Caco-2 (cell line): ENCODE measurements around the gene NBPF20. TPM values are rescaled to one million over a fixed set of nuclear protein-coding genes. Genes with fewer than 3 reads are reported as not detected.
"Not testable (repeated sequence)": the region's sequence is repeated elsewhere in the genome, so short reads cannot be mapped to it uniquely, and the experiment has no call there.

Source experiments
- Bru-seq: library from RNA; stranded (reverse); fragments of 400-500 nt; gene quantifications from one replicate; lab custom pipeline; 2021; lab: Mats Ljungman, UMichigan
- BruChase-seq, 2 experiments: library from RNA; stranded (reverse); fragments of 400-500 nt; gene quantifications; one replicate each; lab custom pipeline; 2021; lab: Mats Ljungman, UMichigan
- BruUV-seq: library from RNA; stranded (reverse); fragments of 400-500 nt; replicated peaks from 2 replicates; lab custom pipeline; 2021; lab: Mats Ljungman, UMichigan
- CTCF ChIA-PET: fragments of 300-600 bp; sonication (Branson Sonifier 250); formaldehyde crosslinking; loops from one replicate; lab custom pipeline; 2022; ENCODE audit warnings: antibody characterized with exemption; lab: Charles Lee
- POLR2A ChIA-PET: fragments of 300-600 bp; sonication (Branson Sonifier 250); formaldehyde crosslinking; loops from one replicate; lab custom pipeline; 2022; ENCODE audit warnings: antibody characterized with exemption; lab: Charles Lee
- DNase-seq, 2 experiments: peaks; one replicate each; pipeline versions ENCODE4 v3.0.0 to v3.0.0-alpha.2; 2020 to 2022
- H3K27me3 ChIP-seq: replicated peaks from 2 replicates; pipeline ENCODE4 v1.6.0; 2011; ENCODE audit warnings: low read length; ENCODE audit not compliant: control insufficient read depth, insufficient read depth
- H3K36me3 ChIP-seq: 2 replicates; pipeline ENCODE4 v1.5.1; 2011; ENCODE audit warnings: low read length; ENCODE audit not compliant: control insufficient read depth, insufficient read depth
- H3K4me1 ChIP-seq: fragments of 250-450 bp; sonication (Bioruptor Pico); 2 replicates; pipeline ENCODE4 v1.5.1; 2020; ENCODE audit warnings: mild to moderate bottlenecking
- H3K4me3 ChIP-seq: 2 replicates; pipeline ENCODE4 v1.5.1; 2011; ENCODE audit warnings: low read depth, mild to moderate bottlenecking, control low read depth, low read length
- H3K9me3 ChIP-seq: fragments of 250-450 bp; sonication (Bioruptor Pico); 2 replicates; pipeline ENCODE4 v1.5.1; 2020; ENCODE audit warnings: mild to moderate bottlenecking, moderate library complexity
- H3K27ac Mint-ChIP-seq: one replicate; pipeline ENCODE4 v1.8.0; 2022; ENCODE audit warnings: mixed read lengths; ENCODE audit not compliant: unreplicated experiment
- H3K27me3 Mint-ChIP-seq: one replicate; pipeline ENCODE4 v1.8.0; 2022; ENCODE audit warnings: mixed read lengths; ENCODE audit not compliant: insufficient read depth, unreplicated experiment
- H3K36me3 Mint-ChIP-seq: one replicate; pipeline ENCODE4 v1.8.0; 2022; ENCODE audit warnings: mild to moderate bottlenecking, mixed read lengths; ENCODE audit not compliant: insufficient read depth, unreplicated experiment
- H3K4me1 Mint-ChIP-seq: one replicate; pipeline ENCODE4 v1.8.0; 2022; ENCODE audit warnings: low read depth, mixed read lengths; ENCODE audit not compliant: unreplicated experiment
- H3K4me3 Mint-ChIP-seq: one replicate; pipeline ENCODE4 v1.8.0; 2022; ENCODE audit warnings: mild to moderate bottlenecking, moderate library complexity, mixed read lengths; ENCODE audit not compliant: unreplicated experiment
- H3K9me3 Mint-ChIP-seq: one replicate; pipeline ENCODE4 v1.8.0; 2022; ENCODE audit warnings: mixed read lengths; ENCODE audit not compliant: unreplicated experiment
- intact Hi-C: fragments of 100-400 bp; cut with micrococcal nuclease; formaldehyde crosslinking; loops from one replicate; pipeline ENCODE4 v1.10.0; 2022; ENCODE audit not compliant: unreplicated experiment
- long read RNA-seq: library from polyadenylated mRNA; stranded (forward); transcript quantifications from one replicate; pipeline ENCODE4 v2.0.0, GENCODE V29; 2022
- total RNA-seq: library from RNA; stranded (reverse); gene quantifications from 2 replicates; pipeline ENCODE4 v1.2.3, GENCODE V29; 2022
- TF ChIP-seq, protein P1 (sequence below), 2 experiments: fragments of 200-600 bp in 1 of 2; IDR thresholded peaks; 1 replicate in 1 of 2; 2 replicates in 1 of 2; pipeline versions ENCODE4 v1.5.1 to v1.8.0; 2011 to 2022; ENCODE audit warnings: antibody characterized with exemption in 1 of 2, control low read depth in 1 of 2, inconsistent platforms in 1 of 2, low read depth in 1 of 2, low read length in 1 of 2, mild to moderate bottlenecking in 1 of 2, moderate library complexity in 1 of 2; ENCODE audit not compliant: insufficient read depth in 1 of 2, severe bottlenecking in 1 of 2, unreplicated experiment in 1 of 2

Gene NBPF20, protein sequence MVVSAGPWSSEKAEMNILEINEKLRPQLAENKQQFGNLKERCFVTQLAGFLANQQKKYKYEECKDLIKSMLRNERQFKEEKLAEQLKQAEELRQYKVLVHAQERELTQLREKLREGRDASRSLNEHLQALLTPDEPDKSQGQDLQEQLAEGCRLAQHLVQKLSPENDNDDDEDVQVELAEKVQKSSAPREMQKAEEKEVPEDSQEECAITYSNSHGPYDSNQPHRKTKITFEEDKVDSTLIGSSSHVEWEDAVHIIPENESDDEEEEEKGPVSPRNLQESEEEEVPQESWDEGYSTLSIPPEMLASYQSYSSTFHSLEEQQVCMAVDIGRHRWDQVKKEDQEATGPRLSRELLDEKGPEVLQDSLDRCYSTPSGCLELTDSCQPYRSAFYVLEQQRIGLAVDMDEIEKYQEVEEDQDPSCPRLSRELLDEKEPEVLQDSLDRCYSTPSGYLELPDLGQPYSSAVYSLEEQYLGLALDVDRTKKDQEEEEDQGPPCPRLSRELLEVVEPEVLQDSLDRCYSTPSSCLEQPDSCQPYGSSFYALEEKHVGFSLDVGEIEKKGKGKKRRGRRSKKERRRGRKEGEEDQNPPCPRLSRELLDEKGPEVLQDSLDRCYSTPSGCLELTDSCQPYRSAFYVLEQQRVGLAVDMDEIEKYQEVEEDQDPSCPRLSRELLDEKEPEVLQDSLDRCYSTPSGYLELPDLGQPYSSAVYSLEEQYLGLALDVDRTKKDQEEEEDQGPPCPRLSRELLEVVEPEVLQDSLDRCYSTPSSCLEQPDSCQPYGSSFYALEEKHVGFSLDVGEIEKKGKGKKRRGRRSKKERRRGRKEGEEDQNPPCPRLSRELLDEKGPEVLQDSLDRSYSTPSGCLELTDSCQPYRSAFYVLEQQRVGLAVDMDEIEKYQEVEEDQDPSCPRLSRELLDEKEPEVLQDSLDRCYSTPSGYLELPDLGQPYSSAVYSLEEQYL (N-terminal part only)
- total RNA-seq (5.2 and 6.3 TPM in 2 replicates), Bru-seq, nascent RNA (percentile 34 among the genes with signal in this experiment), BruChase-seq, experiment 1, labeled RNA remaining after a 2-hour chase (percentile 38 among the genes with signal in this experiment), BruChase-seq, experiment 2, labeled RNA remaining after a 6-hour chase (percentile 40 among the genes with signal in this experiment)
- long read RNA-seq, partial matches to known transcripts, result 2 of 4 reads
- long read RNA-seq, other reads (novel, unspliced or antisense), result 2 of 4 reads

- peak; percentile 84 to 89 for DNase-seq
- Mint-ChIP-seq H3K4me3 (peak within 1 kb of the TSS; percentile 97), H3K36me3 (peaks cover 6% of the 10 kb centered on the region), H3K9me3 (peaks cover 11% of the 10 kb centered on the region), H3K27me3 (peaks cover 5% of the 10 kb centered on the region), H3K4me1 (no peaks in the 10 kb centered on the region), H3K27ac (peak within 1 kb of the TSS; percentile 88)
- no peaks in the 10 kb centered on the region for H3K36me3 ChIP-seq
- intact Hi-C loops, result no loop called here
- BruUV-seq, result no TSS peak
- no peaks in the 10 kb centered on the region; the same call in 1 of the 2 replicates for H3K9me3 ChIP-seq
- no peaks in the 10 kb centered on the region for H3K4me1 ChIP-seq
- ChIA-PET POLR2A (no interaction called here), CTCF (no interaction called here)
- no peaks in the 10 kb centered on the region for H3K27me3 ChIP-seq
- TF ChIP-seq, protein P1, sequence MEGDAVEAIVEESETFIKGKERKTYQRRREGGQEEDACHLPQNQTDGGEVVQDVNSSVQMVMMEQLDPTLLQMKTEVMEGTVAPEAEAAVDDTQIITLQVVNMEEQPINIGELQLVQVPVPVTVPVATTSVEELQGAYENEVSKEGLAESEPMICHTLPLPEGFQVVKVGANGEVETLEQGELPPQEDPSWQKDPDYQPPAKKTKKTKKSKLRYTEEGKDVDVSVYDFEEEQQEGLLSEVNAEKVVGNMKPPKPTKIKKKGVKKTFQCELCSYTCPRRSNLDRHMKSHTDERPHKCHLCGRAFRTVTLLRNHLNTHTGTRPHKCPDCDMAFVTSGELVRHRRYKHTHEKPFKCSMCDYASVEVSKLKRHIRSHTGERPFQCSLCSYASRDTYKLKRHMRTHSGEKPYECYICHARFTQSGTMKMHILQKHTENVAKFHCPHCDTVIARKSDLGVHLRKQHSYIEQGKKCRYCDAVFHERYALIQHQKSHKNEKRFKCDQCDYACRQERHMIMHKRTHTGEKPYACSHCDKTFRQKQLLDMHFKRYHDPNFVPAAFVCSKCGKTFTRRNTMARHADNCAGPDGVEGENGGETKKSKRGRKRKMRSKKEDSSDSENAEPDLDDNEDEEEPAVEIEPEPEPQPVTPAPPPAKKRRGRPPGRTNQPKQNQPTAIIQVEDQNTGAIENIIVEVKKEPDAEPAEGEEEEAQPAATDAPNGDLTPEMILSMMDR (IDR thresholded peaks at IDR 0.05; ENCODE audit: insufficient read depth in 1 of 2, low read depth in 1 of 2, low read length in 1 of 2, severe bottlenecking in 1 of 2, unreplicated experiment in 1 of 2), result no peak
- peak within 1 kb of the TSS; percentile 49 for H3K4me3 ChIP-seq
These were observed at the start of gene NBPF20 for GRCh38 chr1:145425436-145426029. TSS of gene NBPF20 (minus strand) at chr1:145425603. CDS start at chr1:145405272, 20,331 bp downstream.

DNA sequence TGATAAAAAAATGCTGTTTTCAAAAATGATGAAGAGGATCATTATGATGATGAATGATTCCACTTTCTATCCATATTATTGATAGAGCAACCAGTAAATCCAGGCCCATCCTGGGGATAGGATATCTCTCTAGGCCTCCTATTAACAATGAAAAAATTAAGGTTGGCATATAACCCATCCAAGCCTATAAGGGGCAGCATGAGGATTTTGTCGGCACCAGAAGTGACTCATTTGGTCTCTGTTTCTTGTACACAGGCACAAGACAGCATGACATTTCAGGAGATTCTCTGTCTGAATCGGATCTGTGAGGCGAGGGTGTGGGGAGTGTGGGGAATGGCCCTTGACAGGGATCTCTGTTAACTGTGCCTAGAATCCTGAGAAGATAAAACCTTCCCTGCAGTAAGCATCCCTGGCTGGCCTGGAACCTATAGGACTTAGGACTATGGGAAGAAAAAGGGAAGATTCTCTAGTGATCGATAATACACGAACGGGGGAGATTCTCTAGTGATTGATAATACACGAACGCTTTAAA is 49.5 kb upstream of the NBPF20 start:
- H3K27me3 ChIP-seq, H3K4me1 Mint-ChIP-seq, H3K4me3 Mint-ChIP-seq, H3K36me3 ChIP-seq, CTCF ChIA-PET, H3K27me3 Mint-ChIP-seq, POLR2A ChIA-PET, H3K36me3 Mint-ChIP-seq, H3K4me3 ChIP-seq, H3K4me1 ChIP-seq, H3K27ac Mint-ChIP-seq, DNase-seq, BruUV-seq, H3K9me3 Mint-ChIP-seq, H3K9me3 ChIP-seq, intact Hi-C loops: not testable (repeated sequence)

DNA sequence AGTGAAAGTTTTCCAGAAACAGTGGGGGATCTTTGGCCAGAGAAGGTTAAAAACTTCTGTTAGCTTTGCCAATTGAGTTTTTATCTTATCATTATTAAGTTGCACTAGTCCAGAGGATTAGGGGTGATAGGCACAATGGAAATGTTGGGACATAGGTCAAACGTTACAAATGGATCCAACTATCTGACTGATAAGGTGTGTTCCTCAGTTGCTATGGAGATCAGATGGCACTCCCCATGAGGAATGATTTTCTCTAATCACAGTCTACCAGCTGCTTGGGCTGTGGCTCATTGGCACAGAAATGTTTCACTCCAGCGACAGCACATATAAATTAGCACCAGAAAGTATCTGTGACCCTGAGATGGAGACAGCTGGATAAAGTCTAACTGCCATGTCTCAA is 47.3 kb upstream of the NBPF20 start:
- H3K36me3 ChIP-seq, DNase-seq, H3K9me3 ChIP-seq, CTCF ChIA-PET, H3K4me1 ChIP-seq, H3K36me3 Mint-ChIP-seq, BruUV-seq, H3K4me3 Mint-ChIP-seq, H3K27ac Mint-ChIP-seq, H3K4me1 Mint-ChIP-seq, H3K27me3 Mint-ChIP-seq, intact Hi-C loops, H3K4me3 ChIP-seq, H3K9me3 Mint-ChIP-seq, POLR2A ChIA-PET, H3K27me3 ChIP-seq: not testable (repeated sequence)

DNA sequence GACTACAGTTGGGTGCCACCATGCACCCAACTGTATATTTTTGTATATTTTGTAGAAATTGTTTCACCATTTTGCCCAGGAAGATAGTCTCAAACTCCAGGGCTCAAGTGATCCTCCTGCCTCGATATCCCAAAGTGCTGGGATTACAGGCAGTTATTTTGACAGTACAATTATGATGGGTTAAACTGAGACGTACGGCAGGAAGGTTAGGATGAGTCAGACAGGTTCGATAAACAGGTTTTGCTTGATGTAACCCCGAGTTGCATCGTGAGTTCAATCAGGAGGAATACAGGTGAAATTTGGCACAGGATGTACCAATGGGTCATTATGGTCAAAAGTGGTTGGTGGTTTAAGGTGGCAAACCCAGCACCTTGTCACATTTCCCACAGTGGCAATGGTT is 46.0 kb upstream of the NBPF20 start:
- H3K4me1 ChIP-seq, H3K4me3 ChIP-seq, POLR2A ChIA-PET, H3K4me1 Mint-ChIP-seq, H3K27me3 Mint-ChIP-seq, H3K36me3 ChIP-seq, CTCF ChIA-PET, H3K27me3 ChIP-seq, H3K4me3 Mint-ChIP-seq, intact Hi-C loops, H3K9me3 Mint-ChIP-seq, DNase-seq, BruUV-seq, H3K36me3 Mint-ChIP-seq, H3K9me3 ChIP-seq, H3K27ac Mint-ChIP-seq: not testable (repeated sequence)

DNA sequence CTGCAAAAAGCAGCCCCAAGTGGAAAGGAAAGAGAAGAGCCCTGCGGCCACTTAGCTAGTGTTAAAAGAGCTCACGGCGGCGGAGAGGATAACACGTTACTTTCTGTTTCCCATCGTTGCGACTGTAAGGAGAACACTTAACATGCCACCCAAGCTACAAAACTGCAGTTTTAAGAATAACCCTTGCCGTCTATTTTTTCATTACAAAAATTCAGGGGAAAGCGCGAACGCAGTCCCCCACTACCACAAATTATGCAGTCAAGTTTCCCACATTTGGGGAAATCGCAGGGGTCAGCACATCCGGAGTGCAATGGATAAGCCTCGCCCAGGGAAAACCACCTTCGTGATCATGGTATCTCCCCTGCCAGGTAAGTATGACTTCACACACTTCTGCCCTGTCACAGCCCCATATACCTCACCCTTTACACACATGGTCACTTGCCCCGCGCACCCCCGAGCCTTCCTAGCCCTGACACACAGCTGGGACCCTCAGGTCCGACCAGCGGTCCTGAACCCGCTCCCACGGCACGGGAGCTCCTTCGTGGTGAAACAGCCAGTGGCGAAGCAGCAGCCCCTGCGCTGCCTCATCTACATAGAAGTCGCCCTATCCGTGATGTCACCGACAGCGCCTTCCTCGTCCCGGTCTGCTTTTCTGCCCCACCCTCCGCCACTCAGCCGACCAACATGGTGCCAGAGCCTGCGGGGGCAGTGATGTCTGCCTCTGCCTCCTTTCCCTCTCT is 40.2 kb upstream of the NBPF20 start:
- intact Hi-C loops, H3K9me3 ChIP-seq, H3K4me1 Mint-ChIP-seq, H3K4me1 ChIP-seq, H3K27me3 Mint-ChIP-seq, CTCF ChIA-PET, H3K36me3 ChIP-seq, H3K9me3 Mint-ChIP-seq, H3K27me3 ChIP-seq, H3K36me3 Mint-ChIP-seq: not testable (repeated sequence)
- DNase-seq, result peak; percentile 93 to 96
- BruUV-seq, result TSS peak; percentile 99
- H3K4me3 ChIP-seq, result peak overlapping the region; percentile 40
- POLR2A ChIA-PET, result interaction anchor here (0.5 to 0.9 kb wide), 2 partner anchors 185 to 227 kb away, joined by 3 to 8 read pairs; no protein-coding TSS in a partner anchor
- Mint-ChIP-seq H3K27ac (peak overlapping the region; percentile 98), H3K4me3 (peak overlapping the region; percentile 74)
